Fibroblast of skin of scalp (primary cell): ENCODE data around the gene ATG10.

ENCODE experiments used
- DNase-seq: peaks from one replicate; pipeline ENCODE4 v3.0.0-alpha.2; 2013

Gene ATG10

GRCh38 chr5:82165740-82166530 is 194.1 kb downstream of the ATG10 start:
- DNase-seq = peak; percentile 91

GRCh38 chr5:82167372-82167935 is 195.6 kb downstream of the ATG10 start:
- no peak for DNase-seq

GRCh38 chr5:82168294-82168693 is 196.5 kb downstream of the ATG10 start:
- peak; percentile 67 for DNase-seq

GRCh38 chr5:82169892-82170291 is 198.1 kb downstream of the ATG10 start:
- DNase-seq = no peak

- DNase-seq = peak; percentile 43
Measured at GRCh38 chr5:82174128-82174918, 202.5 kb downstream of the ATG10 start.

- DNase-seq = no peak
Measured at GRCh38 chr5:82174919-82175219, 203.0 kb downstream of the ATG10 start.

- no peak for DNase-seq
Measured at GRCh38 chr5:82176115-82176814, 204.4 kb downstream of the ATG10 start.

GRCh38 chr5:82178378-82178777 is 206.6 kb downstream of the ATG10 start:
- DNase-seq = no peak

- DNase-seq = no peak
Measured at GRCh38 chr5:82182662-82183061, 210.8 kb downstream of the ATG10 start.

GRCh38 chr5:82183828-82184227 is 212.0 kb downstream of the ATG10 start:
- DNase-seq = peak; percentile 9

- no peak for DNase-seq
Measured at GRCh38 chr5:82185851-82186250, 214.0 kb downstream of the ATG10 start.

- DNase-seq = no peak
Measured at GRCh38 chr5:82197550-82197949, 225.7 kb downstream of the ATG10 start.

GRCh38 chr5:82204567-82204966 is 232.7 kb downstream of the ATG10 start:
- no peak for DNase-seq

GRCh38 chr5:82205005-82205404 is 233.2 kb downstream of the ATG10 start:
- no peak for DNase-seq

GRCh38 chr5:82208371-82208770 is 236.5 kb downstream of the ATG10 start:
- DNase-seq = no peak

GRCh38 chr5:82211855-82212572 is 240.2 kb downstream of the ATG10 start:
- DNase-seq = no peak

- DNase-seq = no peak
Measured at GRCh38 chr5:82217917-82218316, 246.1 kb downstream of the ATG10 start.

GRCh38 chr5:82218374-82219156 is 246.7 kb downstream of the ATG10 start:
- DNase-seq = peak; percentile 5

GRCh38 chr5:82221020-82221419 is 249.2 kb downstream of the ATG10 start:
- DNase-seq = no peak

- no peak for DNase-seq
Measured at GRCh38 chr5:82222597-82223574, 251.1 kb downstream of the ATG10 start.
